H4 (cell line): ENCODE measurements around the gene ANKS1A. TPM values are rescaled to one million over a fixed set of nuclear protein-coding genes. Genes with fewer than 3 reads are reported as not detected.

Experiments used
- DNase-seq: peaks from one replicate; pipeline ENCODE4 v3.0.0-alpha.2; 2015; ENCODE audit warnings: low spot score
- total RNA-seq: library from RNA; depleted of rRNA; stranded (reverse); fragments of >200 nt; shearing (Covaris generic); gene quantifications from 2 replicates; pipeline ENCODE4 v1.2.3, GENCODE V29; 2014

The ANKS1A gene
- total RNA-seq, 1 experiment from 2014 or later: 8.8 TPM

DNA sequence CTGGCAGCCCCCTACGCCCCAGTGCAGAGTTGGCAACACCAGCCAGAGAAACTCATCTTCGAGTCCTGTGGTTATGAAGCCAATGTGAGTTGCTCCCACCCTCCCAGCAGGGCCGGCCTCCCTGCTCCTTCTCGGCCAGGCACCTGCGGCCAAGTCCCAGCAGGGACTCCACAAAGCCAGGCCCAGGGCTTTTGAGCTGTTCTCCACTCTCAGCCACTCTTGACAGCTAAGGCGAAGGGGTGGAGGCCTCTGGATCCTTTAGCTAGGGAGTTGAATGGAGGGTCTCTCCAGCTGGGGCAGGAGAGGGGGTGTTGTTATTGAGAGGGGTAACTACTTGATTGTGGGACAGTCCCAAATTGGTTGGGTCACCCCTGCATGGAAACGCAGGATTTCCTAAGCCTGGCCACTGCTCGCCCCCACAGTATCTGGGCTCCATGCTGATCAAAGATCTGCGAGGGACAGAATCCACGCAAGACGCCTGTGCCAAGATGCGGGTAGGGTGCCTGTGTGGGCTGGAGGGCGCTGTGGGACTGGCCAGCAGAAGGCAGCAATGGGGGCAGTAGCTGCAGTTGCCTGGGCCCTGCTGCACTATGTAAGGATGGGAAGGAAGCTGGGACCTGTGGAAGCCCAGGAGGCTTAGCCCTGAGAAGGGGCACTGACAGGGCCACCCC lies 193.8 kb downstream of the ANKS1A start:
- DNase-seq: no peak

- no peak for DNase-seq
These were observed 194.5 kb downstream of the ANKS1A start for GRCh38 chr6:35083507-35083906.

- no peak for DNase-seq
These were observed 195.0 kb downstream of the ANKS1A start for GRCh38 chr6:35084041-35084491.

DNA sequence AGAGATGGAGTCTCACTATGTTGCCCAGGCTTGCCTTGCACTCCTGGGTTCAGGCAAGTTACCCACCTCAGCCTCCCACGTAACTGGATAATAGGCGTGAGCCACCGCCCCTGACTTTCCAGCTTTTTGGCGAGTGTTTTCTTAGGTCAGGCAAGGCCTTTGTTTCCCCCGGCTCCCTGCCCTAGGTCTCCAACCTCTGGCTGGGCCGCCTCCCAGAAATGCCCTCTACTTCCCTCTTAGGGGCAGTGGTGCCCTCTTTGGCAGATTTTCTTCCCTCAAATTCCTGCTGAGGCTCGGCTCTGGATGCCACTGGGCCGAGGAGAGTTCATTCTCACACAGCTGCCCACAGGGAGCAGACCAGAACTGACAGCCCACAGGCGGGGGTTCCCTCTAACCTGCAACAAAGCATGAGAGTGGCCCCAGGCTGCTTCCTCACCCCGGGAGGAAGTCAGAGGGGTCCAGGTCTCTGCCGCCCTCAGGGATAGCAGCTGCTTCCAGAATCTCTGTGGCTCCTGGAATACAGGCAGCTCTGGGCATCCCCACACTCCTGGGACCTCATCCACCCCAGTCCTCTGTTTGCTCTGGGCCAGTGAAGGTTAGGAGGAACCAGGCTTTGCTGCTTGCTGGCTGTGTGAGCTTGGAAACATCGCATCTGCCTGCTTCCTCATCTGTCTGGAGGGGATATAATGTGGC lies 195.6 kb downstream of the ANKS1A start:
- DNase-seq: no peak

- no peak for DNase-seq
These were observed 196.6 kb downstream of the ANKS1A start for GRCh38 chr6:35085359-35086281.

DNA sequence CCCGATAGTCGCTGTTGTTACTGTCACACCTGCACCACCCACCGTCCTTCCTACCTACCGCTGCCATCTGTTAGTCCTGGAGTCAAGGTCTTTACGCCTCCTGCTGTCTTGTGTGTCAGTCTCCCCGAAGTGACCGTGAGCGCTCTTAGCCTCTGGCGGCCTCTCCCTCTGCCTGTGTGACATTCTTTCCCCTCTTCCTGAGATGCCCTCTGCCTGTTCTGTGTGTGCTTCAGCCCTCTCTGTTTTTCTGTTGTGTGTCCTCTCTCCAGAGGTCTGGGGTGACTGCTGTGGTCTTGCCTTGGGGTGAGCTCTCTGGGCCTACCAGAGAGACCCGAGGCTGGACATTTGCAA lies 197.2 kb downstream of the ANKS1A start:
- no peak for DNase-seq

DNA sequence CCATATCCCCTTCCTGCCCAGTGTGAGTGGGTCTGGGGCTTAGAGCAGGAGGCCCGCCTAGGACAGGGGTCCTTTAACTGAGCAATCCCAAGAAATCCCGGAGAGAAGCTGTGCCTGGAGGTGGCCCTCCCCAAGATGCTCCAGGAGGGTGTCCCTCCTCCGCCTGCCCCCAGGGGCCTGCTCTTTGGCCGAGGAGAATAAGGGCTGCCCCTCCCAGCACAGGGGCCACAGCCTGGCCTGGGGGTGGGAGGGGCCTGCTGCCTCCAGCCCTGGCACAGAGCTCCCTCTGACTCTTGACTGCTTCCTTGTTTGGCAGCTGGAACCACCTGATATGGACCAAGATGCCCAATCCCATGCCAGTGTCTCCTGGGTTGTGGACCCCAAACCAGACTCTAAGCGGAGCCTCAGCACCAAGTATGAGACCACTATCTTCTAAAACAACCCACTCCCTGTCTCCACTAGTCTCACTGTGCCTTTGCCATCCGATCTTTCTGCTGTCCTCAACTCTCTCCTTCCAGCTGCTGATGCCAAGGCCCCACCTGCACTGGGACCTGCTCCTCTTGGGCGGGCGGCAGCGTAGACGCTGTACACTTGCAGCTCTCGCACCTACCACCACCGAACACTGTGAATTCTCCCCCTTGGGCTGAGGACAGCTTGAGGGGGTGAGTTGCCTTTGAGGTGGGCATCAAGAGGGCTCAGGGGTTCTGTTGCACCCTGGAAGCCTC lies 197.7 kb downstream of the ANKS1A start:
- DNase-seq: no peak

GRCh38 chr6:35087361-35088280 lies 198.6 kb downstream of the ANKS1A start:
- no peak for DNase-seq

GRCh38 chr6:35088281-35089215 lies 199.5 kb downstream of the ANKS1A start:
- no peak for DNase-seq

- DNase-seq: no peak
These were observed 200.3 kb downstream of the ANKS1A start for GRCh38 chr6:35089216-35089934.

DNA sequence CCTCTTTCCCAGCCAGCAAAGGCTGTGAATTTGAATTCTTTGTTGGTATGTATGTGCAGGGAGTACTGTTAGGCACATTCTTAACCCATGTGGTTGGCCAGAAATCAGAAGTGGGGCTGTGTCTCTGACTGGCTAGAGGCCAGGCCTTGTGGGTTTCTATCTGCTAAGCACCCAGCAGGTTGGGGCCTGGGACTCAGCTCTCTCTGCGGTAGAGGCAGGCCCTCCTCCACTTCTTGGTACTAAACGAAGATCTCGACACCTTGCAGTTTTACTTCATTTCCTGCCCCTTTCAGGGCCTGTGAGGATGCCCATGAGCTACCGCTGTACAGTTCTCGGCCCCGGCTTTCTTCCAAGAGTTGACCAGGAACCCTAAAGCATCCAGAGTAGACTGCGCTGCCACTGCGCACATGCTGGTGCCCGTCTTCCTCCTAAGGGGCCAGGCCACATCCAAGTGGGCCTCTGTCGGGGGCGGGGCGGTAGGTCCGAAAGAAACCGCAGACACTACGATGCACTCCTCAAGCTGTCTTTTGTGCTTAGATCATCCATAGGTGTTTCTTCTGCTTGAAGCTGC lies 201.0 kb downstream of the ANKS1A start:
- DNase-seq: no peak

GRCh38 chr6:35090734-35091133 lies 201.7 kb downstream of the ANKS1A start:
- no peak for DNase-seq

DNA sequence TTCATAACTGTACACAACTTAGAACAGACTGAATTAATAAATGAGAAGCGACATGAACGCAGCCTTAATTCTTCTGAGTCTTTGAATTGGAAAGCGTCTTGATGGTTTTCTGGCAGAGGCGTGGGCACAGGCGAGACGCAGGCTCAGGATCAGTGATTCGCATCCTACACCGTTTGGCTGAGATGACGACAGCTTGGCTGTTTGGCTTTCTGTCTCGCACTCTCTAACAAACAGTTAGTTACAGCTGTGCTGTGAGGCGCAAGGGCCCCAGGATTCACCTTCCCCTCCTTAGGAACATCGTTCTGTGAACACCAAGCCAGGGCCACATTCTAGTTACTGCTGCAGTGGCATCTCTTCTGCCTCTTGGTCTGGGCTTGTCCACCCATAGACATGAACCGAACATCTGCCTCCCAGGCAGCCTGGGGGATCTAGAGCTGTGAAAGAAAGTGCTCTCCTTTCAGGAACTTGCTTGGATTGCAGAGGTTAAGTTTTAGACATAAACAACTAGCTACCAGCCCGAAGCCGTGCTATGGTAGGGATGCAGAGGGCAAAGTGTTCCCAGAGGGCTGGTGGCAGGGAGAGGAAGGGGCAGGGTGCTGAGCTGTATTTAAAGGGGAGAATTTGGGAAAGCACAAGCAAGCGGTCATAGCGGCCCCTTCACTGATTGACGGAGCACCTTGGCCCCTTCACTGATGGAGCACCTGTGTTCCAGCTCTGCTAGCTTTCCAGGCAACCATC lies 202.5 kb downstream of the ANKS1A start:
- DNase-seq: no peak

- no peak for DNase-seq
These were observed 203.5 kb downstream of the ANKS1A start for GRCh38 chr6:35092362-35093117.

DNA sequence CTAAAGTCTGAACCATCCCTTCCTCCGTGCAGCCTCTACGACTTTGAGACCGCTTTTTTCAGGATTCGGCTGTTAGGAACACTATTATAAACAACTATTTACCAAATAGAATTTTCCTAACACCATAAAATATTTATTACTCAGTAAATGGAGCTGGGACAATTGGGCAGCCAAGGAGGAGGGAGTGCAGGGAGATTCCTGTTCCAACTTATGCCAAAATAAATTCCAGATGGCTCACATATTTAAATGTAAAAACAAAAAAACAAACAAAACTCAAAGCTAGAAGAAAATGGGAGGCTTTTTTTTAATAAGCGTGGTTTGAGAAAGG lies 204.0 kb downstream of the ANKS1A start:
- DNase-seq: no peak

DNA sequence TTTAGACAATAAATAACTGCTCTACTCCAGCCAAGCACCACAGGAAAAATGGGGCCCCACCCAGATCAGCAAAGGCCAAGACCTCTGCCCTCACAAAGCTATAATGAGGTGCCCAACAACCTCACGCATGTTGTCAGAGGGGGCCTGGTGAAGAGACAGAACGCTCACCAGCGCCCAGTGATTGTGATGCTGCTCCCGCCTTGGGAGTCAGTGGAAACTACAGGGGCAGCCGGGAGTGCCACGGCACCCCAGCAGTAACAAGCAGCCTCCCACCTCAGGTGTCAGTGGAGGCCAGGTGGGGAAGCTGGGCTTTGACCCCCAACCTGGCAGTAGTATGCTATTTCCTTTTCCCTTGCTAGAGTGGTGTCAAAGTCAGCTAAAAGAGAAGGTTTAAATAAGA lies 204.7 kb downstream of the ANKS1A start:
- no peak for DNase-seq

DNA sequence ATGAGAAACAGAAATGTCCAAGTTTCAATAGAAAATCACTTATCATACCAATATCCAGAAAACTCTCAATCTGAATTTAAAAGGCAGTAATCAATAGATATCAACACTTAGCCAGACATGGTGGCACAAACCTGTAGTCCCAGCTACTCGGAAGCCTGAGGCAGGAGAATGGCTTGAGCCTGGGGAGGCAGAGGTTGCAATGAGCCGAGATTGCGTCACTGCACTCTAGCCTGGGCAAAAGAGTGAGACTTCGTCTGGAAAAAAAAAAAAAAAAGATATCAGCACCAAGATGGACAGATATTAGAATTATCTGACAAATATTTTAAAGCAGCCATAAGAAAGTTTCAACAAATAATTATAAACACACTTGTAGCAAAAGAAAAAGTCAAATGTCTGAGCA lies 205.1 kb downstream of the ANKS1A start:
- DNase-seq: no peak
